Activated naive CD4-positive, alpha-beta T cell treated with anti-CD3 and anti-CD28 coated beads for 36 hours (primary cell): ENCODE measurements around the gene OR2T6. TPM values are rescaled to one million over a fixed set of nuclear protein-coding genes. Genes with fewer than 3 reads are reported as not detected.
"Not testable (repeated sequence)": the region's sequence is repeated elsewhere in the genome, so short reads cannot be mapped to it uniquely, and the experiment has no call there.

ENCODE experiments used
- CTCF ChIA-PET: fragments of 350-600 bp; sonication (Branson Sonifier 250); formaldehyde crosslinking; loops from one replicate; lab custom pipeline; 2021; ENCODE audit warnings: antibody characterized with exemption; lab: Charles Lee
- DNase-seq: peaks from one replicate; pipeline ENCODE4 v3.0.0-alpha.2; 2020
- H3K27ac Mint-ChIP-seq: one replicate; pipeline ENCODE4 v1.8.0; 2021; ENCODE audit warnings: mild to moderate bottlenecking, mixed read lengths
- H3K27me3 Mint-ChIP-seq: one replicate; pipeline ENCODE4 v1.8.0; 2021; ENCODE audit warnings: low read depth, mixed read lengths
- H3K36me3 Mint-ChIP-seq: one replicate; pipeline ENCODE4 v1.8.0; 2021; ENCODE audit warnings: low read depth, mixed read lengths
- H3K4me1 Mint-ChIP-seq: one replicate; pipeline ENCODE4 v1.8.0; 2021; ENCODE audit warnings: low read depth, mixed read lengths
- H3K4me3 Mint-ChIP-seq: one replicate; pipeline ENCODE4 v1.8.0; 2021; ENCODE audit warnings: mild to moderate bottlenecking, moderate library complexity, mixed read lengths
- H3K9me3 Mint-ChIP-seq: one replicate; pipeline ENCODE4 v1.8.0; 2021; ENCODE audit warnings: mixed read lengths
- intact Hi-C: fragments of 100-400 bp; cut with micrococcal nuclease; formaldehyde crosslinking; loops from one replicate; pipeline ENCODE4 v1.15.1; 2023
- total RNA-seq, 2 experiments: library from RNA; stranded (reverse); gene quantifications; one replicate each; pipeline ENCODE4 v1.2.3, GENCODE V29; 2021

The OR2T6 gene
- total RNA-seq, 2 experiments from 2014 or later, result not detected

- H3K36me3 Mint-ChIP-seq, H3K27me3 Mint-ChIP-seq, intact Hi-C loops, H3K27ac Mint-ChIP-seq, DNase-seq, H3K4me1 Mint-ChIP-seq, H3K9me3 Mint-ChIP-seq, CTCF ChIA-PET, H3K4me3 Mint-ChIP-seq: not testable (repeated sequence)
These were observed 63.1 kb downstream of the OR2T6 start for GRCh38 chr1:248438668-248439067.

- H3K4me1 Mint-ChIP-seq, H3K36me3 Mint-ChIP-seq: not testable (repeated sequence)
These were observed 63.7 kb downstream of the OR2T6 start for GRCh38 chr1:248439283-248439682.

More at GRCh38 chr1:248439283-248439682, 63.7 kb downstream of the OR2T6 start:
- H3K4me3 Mint-ChIP-seq, H3K27ac Mint-ChIP-seq, intact Hi-C loops, H3K27me3 Mint-ChIP-seq, DNase-seq, H3K9me3 Mint-ChIP-seq, CTCF ChIA-PET: not testable (repeated sequence)

Other genes starting within 250 kb of the OR2T6 start
- not detected for gene OR2M5, start 230.6 kb upstream of the OR2T6 start, total RNA-seq
- gene OR2M2, start 200.9 kb upstream of the OR2T6 start, total RNA-seq, result not detected
- not detected for gene OR2M3, start 178.5 kb upstream of the OR2T6 start, total RNA-seq
- not detected for gene OR2M4, start 144.3 kb upstream of the OR2T6 start, total RNA-seq
- gene OR2T33, start 97.8 kb upstream of the OR2T6 start, total RNA-seq, result not detected
- gene OR2T12, start 72.3 kb upstream of the OR2T6 start, total RNA-seq, result not detected
- gene OR2M7, start 51.2 kb upstream of the OR2T6 start, total RNA-seq, result not detected
- gene OR14C36, start 27.0 kb upstream of the OR2T6 start, total RNA-seq, result not detected
- gene OR2T4, start 14.1 kb upstream of the OR2T6 start, total RNA-seq, result not detected
- gene OR2T1, start 27.3 kb downstream of the OR2T6 start, total RNA-seq, result not detected
- gene OR2T2, start 69.9 kb downstream of the OR2T6 start, total RNA-seq, result not detected
- not detected for gene OR2T3, start 97.6 kb downstream of the OR2T6 start, total RNA-seq
- not detected for gene OR2T5, start 112.8 kb downstream of the OR2T6 start, total RNA-seq
- not detected for gene OR2G6, start 132.3 kb downstream of the OR2T6 start, total RNA-seq
- not detected for gene OR2T29, start 187.0 kb downstream of the OR2T6 start, total RNA-seq
- not detected for gene OR2T34, start 199.0 kb downstream of the OR2T6 start, total RNA-seq
- not detected for gene OR2T10, start 222.0 kb downstream of the OR2T6 start, total RNA-seq